ENCODE measurements around the gene STX16.

GRCh38 chr20:58634059-58634458 is 17.0 kb upstream of the STX16 start:
- no peak for TF ChIP-seq POLR2A (IDR thresholded peaks at IDR 0.05)
- TF ChIP-seq CTCF (IDR thresholded peaks at IDR 0.05): no peak
- no peak for TF ChIP-seq POLR2AphosphoS5 (IDR thresholded peaks at IDR 0.05)

All from stomach (tissue), 4 donors.